ENCODE measurements around the gene PALLD.

GRCh38 chr4:168804146-168804545 is 307.3 kb downstream of the PALLD start:
- no peak for TF ChIP-seq POLR2A (IDR thresholded peaks at IDR 0.05)
- TF ChIP-seq CTCF (IDR thresholded peaks at IDR 0.05), result no peak
- TF ChIP-seq EP300 (IDR thresholded peaks at IDR 0.05), result no peak

Measured in suprapubic skin (tissue), 3 donors.